HFF-Myc (cell line): ENCODE results near the gene ZFP62.

Experiments
- DNase-seq: peaks from one replicate; pipeline ENCODE4 v3.0.0-alpha.2; 2011; ENCODE audit warnings: low read depth; ENCODE audit errors: extremely low read depth
- H3K4me3 ChIP-seq: replicated peaks from 2 replicates; pipeline ENCODE4 v1.5.1; 2011; ENCODE audit warnings: low read depth, mild to moderate bottlenecking, control low read depth, low read length
- CTCF ChIP-seq: IDR thresholded peaks from 2 replicates; pipeline ENCODE4 v1.5.1; 2012; ENCODE audit warnings: mild to moderate bottlenecking, low read depth, low read length, control low read depth; ENCODE audit errors: missing control alignments

ZFP62 gene

GRCh38 chr5:180810959-180811622 is 50.0 kb downstream of the ZFP62 start:
- DNase-seq: no peak
- peak overlapping the region; percentile 56 for H3K4me3 ChIP-seq
- TF ChIP-seq CTCF: no peak

GRCh38 chr5:180810210-180810958 is 50.7 kb downstream of the ZFP62 start:
- no peak for TF ChIP-seq CTCF
- peak overlapping the region; percentile 56 for H3K4me3 ChIP-seq
- DNase-seq: peak; percentile 72

- peak; percentile 72 for DNase-seq
- peak overlapping the region; percentile 56 for H3K4me3 ChIP-seq
- no peak for TF ChIP-seq CTCF
These were observed 51.5 kb downstream of the ZFP62 start for GRCh38 chr5:180809403-180810209.

- TF ChIP-seq CTCF: no peak
- no peak for DNase-seq
- H3K4me3 ChIP-seq: peak overlapping the region; percentile 56
These were observed 52.5 kb downstream of the ZFP62 start for GRCh38 chr5:180808461-180809000.

- H3K4me3 ChIP-seq: peak overlapping the region; percentile 56
- no peak for TF ChIP-seq CTCF
- DNase-seq: no peak
These were observed 53.2 kb downstream of the ZFP62 start for GRCh38 chr5:180807654-180808414.

- H3K4me3 ChIP-seq: peak overlapping the region; percentile 56
- DNase-seq: no peak
- TF ChIP-seq CTCF: no peak
These were observed 54.0 kb downstream of the ZFP62 start for GRCh38 chr5:180807046-180807445.
